ENCODE results near the gene LRRC59.

GRCh38 chr17:50429793-50430192 lies 32.5 kb upstream of the LRRC59 start:
- TF ChIP-seq CTCF (IDR thresholded peaks at IDR 0.05) (no peak), POLR2A (IDR thresholded peaks at IDR 0.05) (no peak)

Measured in lower leg skin (tissue), 3 donors.